Measurements from ENCODE around the gene ARHGEF7. TPM values are rescaled to one million over a fixed set of nuclear protein-coding genes. Genes with fewer than 3 reads are reported as not detected.

The ARHGEF7 gene
- total RNA-seq, 1 experiment from 2014 or later: 47.3 TPM

GRCh38 chr13:111317042-111317550, 202.0 kb downstream of the ARHGEF7 start (continued):
- TF ChIP-seq, protein P1, sequence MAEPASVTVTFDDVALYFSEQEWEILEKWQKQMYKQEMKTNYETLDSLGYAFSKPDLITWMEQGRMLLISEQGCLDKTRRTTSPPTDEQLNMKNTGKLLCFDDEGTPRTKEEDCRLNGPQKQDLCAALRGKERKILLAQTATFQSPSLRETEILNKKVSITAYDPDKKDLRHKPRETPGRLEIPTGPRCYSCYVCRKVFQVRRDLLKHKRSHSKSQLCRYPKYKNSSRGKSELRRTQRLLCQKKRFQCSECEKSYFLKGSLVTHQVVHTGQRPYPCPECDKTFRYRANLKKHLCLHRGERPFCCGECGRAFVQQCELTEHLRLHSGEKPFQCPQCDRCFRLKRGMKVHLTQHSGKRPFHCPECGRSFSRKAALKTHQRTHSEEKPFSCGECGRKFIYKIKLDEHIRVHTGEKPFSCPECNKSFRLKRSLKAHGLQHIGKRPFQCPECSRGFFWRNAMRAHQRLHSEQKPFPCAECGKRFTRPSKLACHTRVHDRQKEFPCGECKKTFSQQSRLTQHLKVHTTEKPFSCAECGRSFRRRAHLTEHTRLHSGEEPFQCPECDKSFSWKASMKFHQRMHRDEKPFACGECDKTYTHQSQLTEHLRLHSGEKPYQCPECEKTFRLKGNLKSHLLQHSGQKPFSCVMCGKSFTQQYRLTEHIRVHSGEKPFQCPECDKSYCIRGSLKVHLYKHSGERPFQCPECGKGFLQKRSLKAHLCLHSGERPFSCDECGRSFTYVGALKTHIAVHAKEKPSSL (CRISPR knock-in tag; conservative IDR thresholded peaks at IDR 0.05): no peak
- no peak for TF ChIP-seq AR (CRISPR knock-in tag; IDR thresholded peaks at IDR 0.05)
- TF ChIP-seq ZMAT4 (CRISPR knock-in tag; IDR thresholded peaks at IDR 0.05): no peak
- no peak for TF ChIP-seq FOXJ3 (CRISPR knock-in tag; IDR thresholded peaks at IDR 0.05; ENCODE audit: borderline replicate concordance)
- TF ChIP-seq ARID4B (CRISPR knock-in tag; IDR thresholded peaks at IDR 0.05; ENCODE audit: borderline replicate concordance): no peak
- TF ChIP-seq ZNF219 (CRISPR knock-in tag; IDR thresholded peaks at IDR 0.05; ENCODE audit: borderline replicate concordance): no peak
- TF ChIP-seq, protein P2, sequence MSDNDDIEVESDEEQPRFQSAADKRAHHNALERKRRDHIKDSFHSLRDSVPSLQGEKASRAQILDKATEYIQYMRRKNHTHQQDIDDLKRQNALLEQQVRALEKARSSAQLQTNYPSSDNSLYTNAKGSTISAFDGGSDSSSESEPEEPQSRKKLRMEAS (CRISPR knock-in tag; IDR thresholded peaks at IDR 0.05): no peak

GRCh38 chr13:111317571-111318345, 202.6 kb downstream of the ARHGEF7 start:
- peaks cover 7% of the 10 kb centered on the region for H3K36me3 Mint-ChIP-seq
- ATAC-seq: no peak
- no peak for DNase-seq (ENCODE audit: low spot score)
- no peaks in the 10 kb centered on the region for H3K27me3 Mint-ChIP-seq (ENCODE audit: low read depth)
- CTCF ChIA-PET: no interaction called here
- no peak overlapping the region for H3K27ac Mint-ChIP-seq
- POLR2A ChIA-PET: no interaction called here
- no peak for TF ChIP-seq PRRX2 (CRISPR knock-in tag; IDR thresholded peaks at IDR 0.05)
- no peak for TF ChIP-seq ZNF121 (CRISPR knock-in tag; IDR thresholded peaks at IDR 0.05)
- no peak for TF ChIP-seq ZNF396 (CRISPR knock-in tag; IDR thresholded peaks at IDR 0.05; ENCODE audit: borderline replicate concordance)
- TF ChIP-seq ZNF263 (CRISPR knock-in tag; IDR thresholded peaks at IDR 0.05; ENCODE audit: low read depth): no peak
- no peak for TF ChIP-seq ZNF532 (CRISPR knock-in tag; IDR thresholded peaks at IDR 0.05; ENCODE audit: borderline replicate concordance)
- H3K4me3 Mint-ChIP-seq: no peak overlapping the region
- peaks cover 14% of the 10 kb centered on the region for H3K9me3 Mint-ChIP-seq
- H3K4me1 Mint-ChIP-seq: no peaks in the 10 kb centered on the region
